ENCODE results near the gene HOXC12. TPM values are rescaled to one million over a fixed set of nuclear protein-coding genes. Genes with fewer than 3 reads are reported as not detected.

Gene HOXC12
- total RNA-seq, 1 donor from 2014 or later, result not detected

GRCh38 chr12:53958128-53958527 lies 3.4 kb downstream of the HOXC12 start:
- no peaks in the 10 kb centered on the region for H3K4me1 Mint-ChIP-seq (ENCODE audit: unreplicated experiment)
- no peak for TF ChIP-seq CTCF (conservative IDR thresholded peaks at IDR 0.05)
- H3K4me3 Mint-ChIP-seq, result no peak overlapping the region
- no peak for DNase-seq (ENCODE audit: extremely low spot score, unreplicated experiment)
- no peaks in the 10 kb centered on the region for H3K36me3 Mint-ChIP-seq
- H3K9me3 Mint-ChIP-seq, result no peaks in the 10 kb centered on the region
- H3K27ac Mint-ChIP-seq, result no peak overlapping the region
- peaks cover 97% of the 10 kb centered on the region for H3K27me3 Mint-ChIP-seq

GRCh38 chr12:53959314-53959713 lies 4.6 kb downstream of the HOXC12 start:
- DNase-seq (ENCODE audit: extremely low spot score, unreplicated experiment), result no peak
- Mint-ChIP-seq H3K27ac (no peak overlapping the region), H3K4me1 (ENCODE audit: unreplicated experiment) (no peaks in the 10 kb centered on the region), H3K9me3 (no peaks in the 10 kb centered on the region), H3K4me3 (no peak overlapping the region), H3K27me3 (peaks cover 97% of the 10 kb centered on the region), H3K36me3 (no peaks in the 10 kb centered on the region)
- TF ChIP-seq CTCF (conservative IDR thresholded peaks at IDR 0.05), result no peak

GRCh38 chr12:53960187-53961024 lies 5.7 kb downstream of the HOXC12 start:
- no peak overlapping the region for H3K27ac Mint-ChIP-seq
- peaks cover 99% of the 10 kb centered on the region for H3K27me3 Mint-ChIP-seq
- DNase-seq (ENCODE audit: extremely low spot score, unreplicated experiment), result no peak
- TF ChIP-seq CTCF (conservative IDR thresholded peaks at IDR 0.05), result no peak
- no peak overlapping the region for H3K4me3 Mint-ChIP-seq
- H3K9me3 Mint-ChIP-seq, result no peaks in the 10 kb centered on the region
- peaks cover 2% of the 10 kb centered on the region for H3K4me1 Mint-ChIP-seq (ENCODE audit: unreplicated experiment)
- no peaks in the 10 kb centered on the region for H3K36me3 Mint-ChIP-seq

GRCh38 chr12:53961025-53961761 lies 6.5 kb downstream of the HOXC12 start:
- no peaks in the 10 kb centered on the region for H3K36me3 Mint-ChIP-seq
- no peaks in the 10 kb centered on the region for H3K9me3 Mint-ChIP-seq
- H3K27me3 Mint-ChIP-seq, result peaks cover 99% of the 10 kb centered on the region
- no peak overlapping the region for H3K4me3 Mint-ChIP-seq
- TF ChIP-seq CTCF (conservative IDR thresholded peaks at IDR 0.05), result peak; percentile 46
- H3K4me1 Mint-ChIP-seq (ENCODE audit: unreplicated experiment), result peaks cover 7% of the 10 kb centered on the region
- H3K27ac Mint-ChIP-seq, result no peak overlapping the region
- DNase-seq (ENCODE audit: extremely low spot score, unreplicated experiment), result no peak

GRCh38 chr12:53963005-53963404 lies 8.3 kb downstream of the HOXC12 start:
- no peaks in the 10 kb centered on the region for H3K9me3 Mint-ChIP-seq
- no peaks in the 10 kb centered on the region for H3K36me3 Mint-ChIP-seq
- no peak overlapping the region for H3K4me3 Mint-ChIP-seq
- H3K27me3 Mint-ChIP-seq, result peaks cover 99% of the 10 kb centered on the region
- no peak for TF ChIP-seq CTCF (conservative IDR thresholded peaks at IDR 0.05)
- peaks cover 12% of the 10 kb centered on the region for H3K4me1 Mint-ChIP-seq (ENCODE audit: unreplicated experiment)
- no peak overlapping the region for H3K27ac Mint-ChIP-seq
- no peak for DNase-seq (ENCODE audit: extremely low spot score, unreplicated experiment)

Measured in type B pancreatic cell (in vitro differentiated cells).